ENCODE measurements around the gene SPINK9. TPM values are rescaled to one million over a fixed set of nuclear protein-coding genes. Genes with fewer than 3 reads are reported as not detected.

Gene SPINK9
- total and polyA plus RNA-seq, 2 of the 4 experiments (the other 2 are of a cell fraction): not detected

DNA sequence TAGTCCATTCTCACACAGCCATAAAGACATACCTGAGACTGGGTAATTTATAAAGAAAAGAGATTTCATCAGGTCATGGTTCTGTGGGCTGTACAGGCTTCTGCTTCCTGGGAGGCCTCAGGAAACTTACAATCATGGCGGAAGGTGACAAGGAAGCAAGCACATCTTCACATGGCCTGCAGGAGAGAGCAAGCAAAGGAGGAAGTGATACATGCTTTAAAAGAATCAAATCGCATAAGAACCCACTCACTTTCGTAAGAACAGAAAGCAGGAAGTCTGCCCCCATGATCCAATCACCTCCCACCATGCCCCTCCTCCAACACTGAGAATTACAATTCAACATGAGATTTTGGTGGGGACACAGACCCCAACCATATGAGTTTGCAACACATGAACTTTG lies 43.3 kb downstream of the SPINK9 start (continued):
- TF ChIP-seq, protein P1, sequence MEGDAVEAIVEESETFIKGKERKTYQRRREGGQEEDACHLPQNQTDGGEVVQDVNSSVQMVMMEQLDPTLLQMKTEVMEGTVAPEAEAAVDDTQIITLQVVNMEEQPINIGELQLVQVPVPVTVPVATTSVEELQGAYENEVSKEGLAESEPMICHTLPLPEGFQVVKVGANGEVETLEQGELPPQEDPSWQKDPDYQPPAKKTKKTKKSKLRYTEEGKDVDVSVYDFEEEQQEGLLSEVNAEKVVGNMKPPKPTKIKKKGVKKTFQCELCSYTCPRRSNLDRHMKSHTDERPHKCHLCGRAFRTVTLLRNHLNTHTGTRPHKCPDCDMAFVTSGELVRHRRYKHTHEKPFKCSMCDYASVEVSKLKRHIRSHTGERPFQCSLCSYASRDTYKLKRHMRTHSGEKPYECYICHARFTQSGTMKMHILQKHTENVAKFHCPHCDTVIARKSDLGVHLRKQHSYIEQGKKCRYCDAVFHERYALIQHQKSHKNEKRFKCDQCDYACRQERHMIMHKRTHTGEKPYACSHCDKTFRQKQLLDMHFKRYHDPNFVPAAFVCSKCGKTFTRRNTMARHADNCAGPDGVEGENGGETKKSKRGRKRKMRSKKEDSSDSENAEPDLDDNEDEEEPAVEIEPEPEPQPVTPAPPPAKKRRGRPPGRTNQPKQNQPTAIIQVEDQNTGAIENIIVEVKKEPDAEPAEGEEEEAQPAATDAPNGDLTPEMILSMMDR (conservative IDR thresholded peaks at IDR 0.05; ENCODE audit: low read depth, low read length): no peak
- TF ChIP-seq CHD1 (IDR thresholded peaks at IDR 0.05; ENCODE audit: low read depth, low read length): no peak

DNA sequence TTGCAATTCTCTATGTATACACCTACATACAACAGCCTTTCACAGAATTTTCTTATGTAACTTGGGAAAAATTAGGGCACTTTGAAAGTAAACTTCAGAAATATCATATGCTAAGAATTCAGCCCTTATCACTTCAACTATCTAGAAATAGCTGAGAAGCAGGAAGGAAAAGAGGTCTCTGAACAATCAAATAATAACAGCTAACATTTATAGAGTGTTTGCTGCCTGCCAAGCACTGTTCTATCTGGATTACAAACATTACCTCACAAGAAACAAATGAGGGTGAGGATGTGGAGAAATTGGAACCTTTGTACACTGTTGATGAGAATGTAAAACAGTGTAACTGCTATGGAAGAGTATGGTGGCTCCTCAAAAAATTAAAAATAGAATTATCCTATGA lies 44.0 kb downstream of the SPINK9 start:
- Histone ChIP-seq H3K4ac (ENCODE audit: low read depth, low read length) (no peak overlapping the region), H3K79me1 (ENCODE audit: low read depth in 1 of 2, low read length in 2 of 2) (peaks cover under 1 to 2% of the 10 kb centered on the region in 2 experiments; a peak in 3 of 4 replicates), H2BK120ac (ENCODE audit: low read depth, low read length) (no peak overlapping the region), H2AK9ac (replicated peaks; ENCODE audit: low read depth, low read length, poor library complexity) (no peak overlapping the region), H2BK15ac (ENCODE audit: low read depth, low read length) (no peak overlapping the region), H3K9me3 (ENCODE audit: control insufficient read depth, insufficient read depth, low read length) (no peaks in the 10 kb centered on the region), H4K20me1 (ENCODE audit: insufficient read depth, low read length) (no peaks in the 10 kb centered on the region), H2BK5ac (ENCODE audit: low read depth, low read length, poor library complexity, severe bottlenecking) (no peak overlapping the region), H3K4me2 (ENCODE audit: low read depth, low read length) (no peak overlapping the region), H3K18ac (ENCODE audit: low read depth, low read length) (no peak overlapping the region), H4K8ac (ENCODE audit: low read depth in 2 of 2, low read length in 2 of 2) (no peak overlapping the region), H2BK20ac (ENCODE audit: low read depth, low read length) (no peak overlapping the region), H3K27ac (ENCODE audit: insufficient read depth, low read length) (no peak overlapping the region), H3K9ac (ENCODE audit: low read depth, low read length) (no peak overlapping the region), H2AFZ (replicated peaks; ENCODE audit: low read length, poor library complexity) (no peak overlapping the region), H3K14ac (replicated peaks; ENCODE audit: low read depth, low read length) (no peak overlapping the region), H2AK5ac (ENCODE audit: low read depth, low read length) (no peak overlapping the region), H4K91ac (ENCODE audit: insufficient read depth, low read depth, low read length) (no peak overlapping the region), H3K4me3 (ENCODE audit: insufficient read depth, low read depth, low read length) (no peak overlapping the region), H3K9me1 (ENCODE audit: insufficient read depth, low read length) (0 out of 2 replicates have a peak, but pooled peaks cover 1% of the 10 kb centered on the region), H3K56ac (ENCODE audit: extremely low read depth, insufficient read depth, low read length) (no peak overlapping the region), H3K23ac (ENCODE audit: low read depth, low read length) (no peak overlapping the region), H3K36me3 (ENCODE audit: control insufficient read depth, insufficient read depth, low read length) (peaks cover 2% of the 10 kb centered on the region; the same call in 1 of the 2 replicates), H3K27me3 (ENCODE audit: control insufficient read depth, insufficient read depth, low read length) (no peaks in the 10 kb centered on the region), H4K5ac (ENCODE audit: low read depth, low read length) (no peak overlapping the region), H3K4me1 (ENCODE audit: control insufficient read depth, insufficient read depth, low read length) (peaks cover 2% of the 10 kb centered on the region; the same call in 1 of the 2 replicates)
- dilution Hi-C loops (cut with HindIII; ENCODE audit: low sequenced_read_pairs, unreplicated experiment): no loop called here
- BruUV-seq (replicated peaks): no TSS peak
- ATAC-seq (ENCODE audit: low read depth): no peak
- no peak for DNase-seq
- ChIA-PET POLR2A (ENCODE audit: unreplicated experiment) (no interaction called here), CTCF (no interaction called here)
- intact Hi-C loops (cut with micrococcal nuclease): no loop called here
- in situ Hi-C loops (cut with MboI; ENCODE audit: low sequenced_read_pairs): loop anchor here (10.0 kb wide), 1 partner anchor 205 kb away; no protein-coding TSS in a partner anchor
- TF ChIP-seq RCOR1 (IDR thresholded peaks at IDR 0.05; ENCODE audit: insufficient replicate concordance, low read length) (no peak), RAD21 (IDR thresholded peaks at IDR 0.05; ENCODE audit: low read length) (no peak), FOS (IDR thresholded peaks at IDR 0.05; ENCODE audit: low read depth, low read length) (no peak), SMC3 (IDR thresholded peaks at IDR 0.05; ENCODE audit: low read depth, low read length) (no peak), MAZ (IDR thresholded peaks at IDR 0.05; ENCODE audit: borderline replicate concordance, low read depth, low read length) (no peak), MXI1 (IDR thresholded peaks at IDR 0.05; ENCODE audit: borderline replicate concordance, low read depth, low read length) (no peak), NFE2L2 (IDR thresholded peaks at IDR 0.05; ENCODE audit: low read depth, low read length) (no peak)
- TF ChIP-seq, protein P2, sequence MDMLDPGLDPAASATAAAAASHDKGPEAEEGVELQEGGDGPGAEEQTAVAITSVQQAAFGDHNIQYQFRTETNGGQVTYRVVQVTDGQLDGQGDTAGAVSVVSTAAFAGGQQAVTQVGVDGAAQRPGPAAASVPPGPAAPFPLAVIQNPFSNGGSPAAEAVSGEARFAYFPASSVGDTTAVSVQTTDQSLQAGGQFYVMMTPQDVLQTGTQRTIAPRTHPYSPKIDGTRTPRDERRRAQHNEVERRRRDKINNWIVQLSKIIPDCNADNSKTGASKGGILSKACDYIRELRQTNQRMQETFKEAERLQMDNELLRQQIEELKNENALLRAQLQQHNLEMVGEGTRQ (IDR thresholded peaks at IDR 0.05; ENCODE audit: low read depth, low read length): no peak
- TF ChIP-seq, protein P1 (conservative IDR thresholded peaks at IDR 0.05; ENCODE audit: low read depth, low read length): no peak
